ENCODE measurements around the gene FGF16.

DNA sequence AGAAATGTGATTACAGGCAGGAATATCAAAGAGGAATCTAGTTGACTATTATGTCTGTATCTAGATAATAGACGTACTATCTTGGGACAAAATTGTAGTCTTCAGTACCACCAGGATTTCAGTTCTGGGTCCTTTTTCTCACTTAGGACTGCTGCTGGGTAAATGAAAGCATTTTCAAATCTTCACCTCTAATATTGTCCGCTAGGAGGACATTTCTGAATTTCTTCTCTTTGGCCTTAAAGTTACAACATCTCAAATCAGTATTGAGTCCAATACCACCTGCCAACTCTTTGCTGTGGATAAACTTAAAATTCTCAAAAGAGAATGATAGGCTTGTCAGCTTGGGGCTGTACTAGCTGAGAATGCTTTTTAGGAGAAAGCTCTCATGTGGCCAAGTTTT is 6.0 kb downstream of the FGF16 start:
- no peak for TF ChIP-seq NFIC (IDR thresholded peaks at IDR 0.05)
- TF ChIP-seq MAX (IDR thresholded peaks at IDR 0.05) = no peak
- no peak for TF ChIP-seq CEBPB (IDR thresholded peaks at IDR 0.05)
- TF ChIP-seq YY1 (IDR thresholded peaks at IDR 0.05; ENCODE audit: low read depth) = no peak
- TF ChIP-seq, protein P1, sequence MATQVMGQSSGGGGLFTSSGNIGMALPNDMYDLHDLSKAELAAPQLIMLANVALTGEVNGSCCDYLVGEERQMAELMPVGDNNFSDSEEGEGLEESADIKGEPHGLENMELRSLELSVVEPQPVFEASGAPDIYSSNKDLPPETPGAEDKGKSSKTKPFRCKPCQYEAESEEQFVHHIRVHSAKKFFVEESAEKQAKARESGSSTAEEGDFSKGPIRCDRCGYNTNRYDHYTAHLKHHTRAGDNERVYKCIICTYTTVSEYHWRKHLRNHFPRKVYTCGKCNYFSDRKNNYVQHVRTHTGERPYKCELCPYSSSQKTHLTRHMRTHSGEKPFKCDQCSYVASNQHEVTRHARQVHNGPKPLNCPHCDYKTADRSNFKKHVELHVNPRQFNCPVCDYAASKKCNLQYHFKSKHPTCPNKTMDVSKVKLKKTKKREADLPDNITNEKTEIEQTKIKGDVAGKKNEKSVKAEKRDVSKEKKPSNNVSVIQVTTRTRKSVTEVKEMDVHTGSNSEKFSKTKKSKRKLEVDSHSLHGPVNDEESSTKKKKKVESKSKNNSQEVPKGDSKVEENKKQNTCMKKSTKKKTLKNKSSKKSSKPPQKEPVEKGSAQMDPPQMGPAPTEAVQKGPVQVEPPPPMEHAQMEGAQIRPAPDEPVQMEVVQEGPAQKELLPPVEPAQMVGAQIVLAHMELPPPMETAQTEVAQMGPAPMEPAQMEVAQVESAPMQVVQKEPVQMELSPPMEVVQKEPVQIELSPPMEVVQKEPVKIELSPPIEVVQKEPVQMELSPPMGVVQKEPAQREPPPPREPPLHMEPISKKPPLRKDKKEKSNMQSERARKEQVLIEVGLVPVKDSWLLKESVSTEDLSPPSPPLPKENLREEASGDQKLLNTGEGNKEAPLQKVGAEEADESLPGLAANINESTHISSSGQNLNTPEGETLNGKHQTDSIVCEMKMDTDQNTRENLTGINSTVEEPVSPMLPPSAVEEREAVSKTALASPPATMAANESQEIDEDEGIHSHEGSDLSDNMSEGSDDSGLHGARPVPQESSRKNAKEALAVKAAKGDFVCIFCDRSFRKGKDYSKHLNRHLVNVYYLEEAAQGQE (IDR thresholded peaks at IDR 0.05; ENCODE audit: low read depth) = no peak
- TF ChIP-seq EP300 (IDR thresholded peaks at IDR 0.05; ENCODE audit: borderline replicate concordance) = no peak
